GM12873 (cell line): ENCODE data around the gene SEC14L3.

Experiments used
- CTCF ChIP-seq: IDR thresholded peaks from 2 replicates; pipeline ENCODE4 v1.5.1; 2012; ENCODE audit warnings: low read depth, mild to moderate bottlenecking, moderate library complexity, low read length, control low read depth; ENCODE audit not compliant: insufficient read depth; ENCODE audit errors: missing control alignments

SEC14L3 gene

GRCh38 chr22:30411780-30412179 is 60.0 kb downstream of the SEC14L3 start:
- TF ChIP-seq CTCF = no peak
